ENCODE measurements around the gene LAIR1.
A peak's percentile ranks its signal among the peaks of the same experiment; 100 is the strongest.
"Not testable (repeated sequence)": the region's sequence is repeated elsewhere in the genome, so short reads cannot be mapped to it uniquely, and the experiment has no call there.

The LAIR1 gene

DNA sequence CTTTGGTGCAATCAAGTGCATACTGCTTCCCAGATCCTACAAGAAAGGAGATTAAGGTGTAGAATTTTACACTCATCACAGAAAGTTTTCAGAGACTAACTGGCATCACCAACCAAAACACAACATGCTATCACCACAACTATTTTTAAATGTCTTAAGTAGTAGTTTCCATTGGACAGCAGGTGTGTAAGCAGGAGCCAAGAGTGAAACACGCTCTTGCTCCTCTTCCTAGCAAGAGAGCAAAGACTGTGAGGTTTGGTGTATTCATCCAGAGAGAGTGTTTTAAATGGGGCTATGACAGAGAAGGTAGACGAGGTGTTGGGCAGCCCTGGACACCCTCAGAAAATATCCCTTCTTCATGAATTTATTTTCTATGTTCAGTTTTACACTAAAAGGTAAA, 13.3 kb downstream of the LAIR1 start:
- DNase-seq: no peak
- intact Hi-C loops (cut with DNase I): no loop called here

DNA sequence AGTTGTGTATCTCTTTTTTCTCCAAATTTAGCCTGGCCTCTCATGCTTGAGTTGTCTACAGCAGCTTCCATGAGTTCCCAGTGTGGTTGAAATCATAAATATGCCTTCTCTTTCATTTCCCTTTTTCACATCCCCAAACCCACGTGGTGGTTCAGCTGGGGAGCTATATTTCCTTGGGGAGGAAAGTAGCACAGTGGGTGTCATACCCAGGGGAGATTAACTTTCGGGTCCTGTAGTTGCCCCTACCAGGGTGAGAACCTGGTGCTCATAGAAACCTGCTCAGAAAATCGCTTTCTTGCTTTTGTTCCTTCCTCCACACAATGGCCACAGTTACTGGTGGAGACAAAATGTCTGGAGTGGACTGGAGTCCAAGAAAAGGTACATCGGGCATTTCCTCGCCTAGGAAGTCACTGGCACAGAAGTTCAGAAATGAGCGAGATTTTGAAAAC, 18.8 kb downstream of the LAIR1 start:
- intact Hi-C loops (cut with DNase I): no loop called here
- DNase-seq: no peak

DNA sequence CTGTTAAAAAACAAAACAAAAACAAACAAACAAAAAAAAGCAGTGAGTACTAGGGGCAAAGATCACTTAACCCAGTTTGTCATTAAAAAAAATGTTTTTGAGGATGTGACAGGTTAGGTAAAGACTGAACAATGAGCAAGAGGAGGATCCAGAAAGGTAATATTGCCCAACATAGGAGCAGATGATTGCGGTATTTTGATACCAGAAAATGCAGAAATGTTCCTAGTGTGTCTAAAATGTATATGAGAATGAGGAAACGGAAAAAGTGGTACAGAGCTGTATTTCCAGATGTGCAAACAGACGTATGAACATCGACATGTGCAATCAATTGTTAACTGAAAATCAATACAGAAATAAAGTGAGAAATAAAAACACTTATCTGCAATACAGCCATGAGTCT, 20.9 kb downstream of the LAIR1 start:
- intact Hi-C loops (cut with DNase I): no loop called here
- no peak for DNase-seq

DNA sequence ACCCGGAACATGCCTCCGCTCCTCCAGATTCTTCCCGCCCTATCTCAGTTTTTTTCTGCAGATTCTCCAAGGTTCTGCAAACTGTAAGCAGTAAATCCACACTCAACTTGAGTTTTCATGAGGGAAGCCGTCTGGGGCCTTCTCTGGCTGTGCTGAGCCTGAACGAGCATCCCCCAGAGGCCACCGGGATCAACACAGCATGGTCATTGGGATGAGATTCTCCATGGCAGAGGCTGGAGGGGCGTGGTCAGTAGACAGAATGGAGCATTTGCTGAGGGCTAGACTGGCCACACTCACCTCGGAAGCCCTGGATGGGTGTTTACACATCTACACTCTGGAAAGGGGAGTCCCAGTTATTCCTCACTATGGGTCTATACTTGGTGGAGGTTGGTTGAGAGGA, 23.4 kb downstream of the LAIR1 start:
- intact Hi-C loops (cut with DNase I): no loop called here
- DNase-seq: no peak

DNA sequence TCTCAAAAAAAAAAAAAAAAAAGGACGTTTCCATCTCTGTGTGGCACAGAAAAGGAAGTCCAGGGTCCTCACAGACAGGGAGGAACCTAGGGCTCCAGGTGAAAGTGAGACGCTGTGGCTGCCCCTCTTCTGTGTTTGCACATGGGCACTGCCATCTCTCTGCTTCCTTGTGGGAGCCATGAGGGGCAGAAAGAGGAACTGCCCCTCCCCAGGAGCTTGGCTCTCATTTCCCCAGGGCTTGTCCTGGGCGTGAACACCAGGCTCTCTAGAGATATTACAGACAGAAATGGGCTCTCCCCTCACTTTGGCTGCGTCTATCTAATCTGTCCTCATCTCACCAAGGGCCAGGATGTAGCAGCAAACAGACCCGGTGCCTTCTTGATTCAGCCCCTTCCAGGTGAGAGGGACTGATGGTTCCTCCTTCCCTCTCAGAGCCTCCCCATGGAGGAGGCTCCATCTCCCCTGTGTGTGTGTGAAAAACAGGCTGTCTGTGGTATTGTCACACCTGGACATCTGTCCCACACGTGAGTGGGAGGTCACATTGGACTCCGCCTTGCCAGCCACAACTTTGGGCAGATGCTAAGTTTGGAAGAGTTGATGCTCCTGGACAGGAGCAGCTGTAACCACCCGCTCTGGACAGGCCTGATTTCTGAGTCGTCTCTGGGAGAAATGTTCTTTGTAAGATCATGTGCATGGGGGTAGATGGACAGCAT, 24.9 kb downstream of the LAIR1 start:
- intact Hi-C loops (cut with DNase I): no loop called here
- DNase-seq: no peak

DNA sequence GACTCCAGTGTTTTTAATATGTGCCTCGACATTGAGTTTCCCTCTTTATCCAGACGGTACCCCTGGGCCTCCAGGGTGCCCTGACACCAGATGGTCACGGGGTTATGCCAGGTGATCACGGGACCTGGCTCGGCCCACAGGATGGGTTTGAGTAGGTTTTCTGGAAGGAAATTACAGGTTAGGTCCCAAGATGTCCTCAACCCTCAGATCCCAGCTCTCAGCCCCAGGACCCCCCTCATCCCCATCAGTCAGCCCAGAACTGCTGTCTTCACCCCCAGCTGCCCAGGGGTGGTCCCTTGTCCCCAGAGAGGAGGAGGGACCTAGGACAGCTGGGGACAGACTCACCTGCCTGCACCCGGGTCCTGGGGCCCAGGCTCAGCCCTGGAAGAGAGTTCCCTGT, 26.2 kb downstream of the LAIR1 start:
- peak in 2 of 10 donors; percentile 39 to 55 for DNase-seq
- intact Hi-C loops (cut with DNase I): no loop called here

DNA sequence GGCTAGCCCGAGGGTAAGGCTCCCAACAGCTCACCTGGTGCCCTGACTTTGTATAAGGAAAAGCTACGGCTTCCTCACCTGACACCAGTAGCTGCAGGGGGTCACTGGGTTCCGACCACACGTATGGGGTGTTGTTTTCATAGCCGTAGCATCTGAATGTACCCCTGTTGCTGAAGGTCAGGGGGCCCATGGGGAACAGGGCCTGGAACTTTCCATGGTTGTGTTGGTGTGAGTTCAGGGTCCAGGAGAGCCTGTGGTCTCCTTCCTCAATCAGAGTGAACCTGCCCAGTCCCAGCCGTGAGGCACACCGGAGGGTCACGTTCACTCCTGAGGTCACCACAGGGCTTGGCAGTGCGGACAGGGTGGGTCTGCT, 26.9 kb downstream of the LAIR1 start:
- intact Hi-C loops (cut with DNase I): no loop called here

DNA sequence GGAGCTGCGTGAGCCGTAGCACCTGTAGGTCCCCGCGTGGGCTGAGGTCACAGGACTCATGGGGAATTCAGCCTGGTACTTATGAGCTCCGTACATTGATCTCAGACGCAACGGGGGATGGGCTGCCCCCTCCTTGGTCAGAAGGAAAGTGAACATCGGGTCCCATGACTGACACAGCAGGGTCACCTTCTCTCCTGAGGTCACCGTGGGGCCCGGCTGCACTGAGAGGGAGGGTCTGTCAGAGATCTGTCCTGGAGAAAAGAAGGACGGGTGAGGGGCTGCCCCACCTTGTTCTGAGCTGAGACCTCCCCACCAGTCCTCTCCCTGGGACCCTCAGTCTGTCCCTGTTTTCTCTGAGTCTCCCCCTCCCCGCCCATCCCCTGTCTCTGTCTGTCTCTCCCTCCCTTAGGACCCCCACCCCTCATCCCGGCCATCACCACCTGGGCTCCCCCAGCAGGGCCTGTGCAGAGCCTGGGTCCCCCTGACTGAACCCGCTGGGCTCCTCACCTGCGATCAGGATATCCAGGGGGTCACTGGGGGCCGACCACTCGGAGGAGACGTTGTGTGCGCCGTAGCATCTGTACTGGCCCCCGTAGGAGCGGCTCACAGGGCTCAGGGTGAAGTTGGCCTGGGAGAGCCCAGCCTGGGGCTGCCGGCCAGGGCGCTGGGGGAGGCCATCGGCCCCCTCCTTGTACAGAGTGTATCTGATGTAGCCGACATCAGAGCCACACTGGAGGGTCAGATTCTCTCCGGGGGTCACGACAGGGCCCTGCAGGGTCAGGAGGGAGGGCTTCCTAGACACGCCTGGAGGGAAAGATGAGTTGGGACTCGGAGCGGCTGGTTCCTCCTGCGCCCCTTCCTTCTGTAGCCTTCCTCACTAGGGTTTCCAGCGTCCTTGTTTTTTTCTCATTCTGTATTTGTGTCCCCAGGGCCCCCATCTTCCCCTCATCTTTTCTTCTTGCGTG, 27.6 kb downstream of the LAIR1 start:
- intact Hi-C loops (cut with DNase I): no loop called here
- no peak for DNase-seq

More for the DNA sequence above, 26.9 kb downstream of the LAIR1 start:
- peak in 1 of 10 donors; percentile 41 for DNase-seq

DNA sequence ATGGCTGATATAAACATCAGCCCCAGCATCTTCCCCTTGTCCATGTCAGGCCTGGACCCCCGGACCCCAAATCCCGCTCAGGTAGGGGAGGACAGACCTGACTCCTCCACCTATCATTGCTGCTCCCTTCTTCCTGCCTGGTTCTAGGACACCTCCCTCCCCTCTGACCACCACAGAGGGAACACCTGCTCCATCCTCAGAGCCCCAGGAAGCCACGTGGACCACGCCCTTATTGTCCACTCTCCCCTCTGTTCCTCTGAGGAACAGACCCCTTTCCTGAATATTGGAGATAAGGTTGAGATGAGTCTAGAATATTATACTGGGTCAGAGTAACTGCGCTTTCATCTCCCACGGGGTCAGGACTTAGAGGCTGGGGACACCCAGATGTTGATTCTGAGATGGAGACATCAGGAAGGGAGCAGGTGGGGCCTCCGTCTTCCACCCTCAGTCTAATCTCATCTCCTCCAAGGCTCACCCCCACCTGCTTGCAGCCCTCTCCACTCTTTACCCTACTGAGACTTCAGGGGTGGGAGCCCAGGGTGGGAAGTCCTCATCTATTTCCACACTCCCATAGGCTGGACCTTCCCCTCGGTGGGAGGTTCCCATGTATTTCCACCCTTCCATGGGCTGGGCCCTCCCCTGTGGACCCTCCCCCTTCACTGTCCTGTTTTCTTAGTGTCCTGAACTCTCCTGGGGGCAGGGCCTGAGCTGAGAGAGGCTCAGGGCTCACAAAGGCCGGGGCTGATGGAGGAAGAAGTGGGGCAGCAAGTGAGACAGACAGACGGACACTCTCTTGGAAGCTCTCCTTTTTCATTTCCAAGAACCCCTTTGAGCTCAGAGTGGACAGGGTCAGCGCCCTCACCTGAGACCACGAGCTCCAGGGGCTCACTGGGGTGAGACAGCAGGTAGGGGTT, 28.5 kb downstream of the LAIR1 start:
- no peak for DNase-seq
- intact Hi-C loops (cut with DNase I): no loop called here

DNA sequence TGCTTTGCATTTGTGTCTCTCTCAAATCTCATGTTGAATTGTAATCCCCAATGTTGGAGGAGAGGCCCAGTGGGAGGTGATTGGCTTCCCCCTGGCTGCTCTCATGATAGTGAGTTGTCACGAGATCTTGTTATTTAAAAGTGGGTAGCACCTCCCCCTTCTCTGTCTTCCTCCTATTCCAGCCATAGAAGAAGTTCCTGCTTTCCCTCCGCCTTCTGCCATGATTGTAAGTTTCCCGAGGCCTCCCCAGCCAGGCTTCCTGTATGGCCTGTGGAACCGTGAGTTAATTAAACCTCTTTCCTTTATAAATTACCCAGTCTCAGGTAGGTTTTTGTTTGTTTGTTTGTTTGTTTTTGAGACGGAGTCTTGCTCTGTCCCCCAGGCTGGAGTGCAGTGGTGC, 29.6 kb downstream of the LAIR1 start:
- DNase-seq: no peak
- intact Hi-C loops (cut with DNase I): no loop called here

DNA sequence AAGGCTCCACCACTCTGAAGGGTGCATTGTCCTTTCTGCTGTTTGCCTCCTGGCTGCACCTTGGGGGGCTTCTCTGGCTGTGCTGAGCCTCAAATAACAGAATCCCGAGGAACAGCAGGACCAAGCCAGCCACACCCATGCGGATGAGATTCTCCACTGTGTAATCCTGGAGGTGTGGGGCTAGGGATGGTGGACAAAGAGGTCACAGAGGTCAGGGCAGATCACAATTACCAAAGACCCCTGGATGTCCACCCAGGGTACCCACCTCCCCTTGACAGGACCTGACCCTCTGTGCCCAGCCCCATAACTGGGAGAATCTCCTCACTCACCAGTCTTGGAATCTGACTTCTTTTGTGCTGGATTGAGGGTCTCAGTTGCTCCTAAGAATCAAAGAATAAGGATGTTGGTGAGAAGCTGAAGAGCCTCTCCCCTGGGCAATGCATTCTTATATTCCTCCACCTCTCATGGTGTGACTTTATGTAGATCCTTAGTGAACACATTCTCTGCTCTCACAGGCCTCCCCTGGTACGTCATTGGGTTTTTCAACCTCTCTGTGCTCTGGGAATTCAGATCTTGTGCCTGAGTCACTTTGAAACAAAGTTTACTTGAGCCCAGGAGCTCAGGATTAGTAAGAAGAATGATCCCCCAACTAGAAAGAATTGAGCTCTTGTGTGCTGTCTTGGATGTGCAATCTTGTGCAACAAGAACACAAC, 31.0 kb downstream of the LAIR1 start:
- intact Hi-C loops (cut with DNase I): no loop called here

DNA sequence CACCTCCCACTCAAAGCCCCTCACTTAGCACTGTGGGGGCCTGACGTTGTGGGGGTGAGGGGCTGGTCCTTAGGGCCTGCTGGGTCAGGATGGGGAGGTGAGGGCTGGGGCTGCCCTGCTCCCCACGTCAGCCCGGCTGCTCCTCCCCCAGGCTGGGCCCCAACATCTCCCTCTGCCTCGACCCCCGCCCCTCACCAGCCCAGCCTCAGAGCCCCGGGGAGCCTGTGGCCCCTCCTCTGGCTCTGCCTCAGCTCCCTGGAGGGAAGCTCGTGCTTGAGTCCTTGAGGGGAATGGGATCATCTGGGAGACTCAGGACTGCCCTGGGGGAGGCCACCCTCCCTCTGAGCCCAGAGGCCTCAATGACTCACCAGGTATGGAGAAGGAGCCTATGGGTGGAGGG, 32.6 kb downstream of the LAIR1 start:
- intact Hi-C loops (cut with DNase I): no loop called here
- no peak for DNase-seq

More for the DNA sequence above, 31.0 kb downstream of the LAIR1 start:
- DNase-seq: peak in 1 of 10 donors; percentile 22

DNA sequence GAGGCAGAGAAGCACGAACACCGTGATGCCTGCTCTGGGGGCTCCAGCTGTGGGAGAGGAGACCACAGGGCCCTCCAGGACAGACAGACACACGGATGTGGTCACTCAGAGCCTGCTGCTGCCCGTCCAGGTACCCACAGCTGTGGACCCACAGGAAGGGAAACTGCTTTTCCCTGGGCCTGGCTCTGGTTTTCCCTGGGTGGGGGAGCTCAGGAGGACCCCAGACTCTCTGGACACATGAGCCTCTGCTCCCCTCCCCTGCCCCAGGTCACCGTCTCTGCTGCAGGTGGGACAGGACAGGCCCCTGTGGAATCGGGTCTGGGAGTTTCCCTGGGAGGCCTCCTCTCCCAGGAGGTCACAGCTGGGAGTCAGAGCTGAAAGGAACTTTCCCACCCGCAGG, 33.1 kb downstream of the LAIR1 start:
- peak in 2 of 10 donors; percentile 27 to 73 for DNase-seq
- intact Hi-C loops (cut with DNase I): no loop called here

DNA sequence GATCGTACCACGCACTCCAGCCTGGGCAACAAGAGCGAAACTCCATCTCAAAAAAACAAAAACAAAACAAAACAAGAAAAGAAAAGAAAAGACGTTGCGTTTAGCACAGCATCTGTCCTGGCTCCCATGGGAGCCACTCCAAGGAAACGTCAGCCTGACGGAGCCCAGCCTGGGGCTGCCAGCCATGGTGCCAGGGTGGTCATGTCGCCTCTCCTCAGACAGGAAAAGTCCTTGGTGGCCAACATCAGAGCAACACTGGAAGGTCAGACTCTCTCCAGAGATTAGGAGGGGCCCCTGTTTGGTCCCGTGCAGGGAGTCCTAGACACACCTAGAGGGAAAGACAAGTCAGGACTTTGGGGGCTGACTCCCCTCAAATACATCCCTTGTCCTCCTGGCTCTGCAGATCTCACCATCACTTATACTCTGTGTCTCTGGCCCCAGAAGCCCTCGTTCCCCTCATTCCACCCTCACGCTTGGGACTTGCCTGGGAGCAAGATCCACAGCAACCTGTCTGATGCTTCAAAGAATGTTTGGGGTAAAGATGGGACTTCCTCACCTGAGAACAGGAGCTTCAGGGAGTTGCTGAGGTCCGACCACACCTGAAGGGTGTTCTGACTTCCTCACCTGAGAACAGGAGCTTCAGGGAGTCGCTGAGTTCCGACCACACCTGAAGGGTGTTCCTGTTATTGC, 35.1 kb downstream of the LAIR1 start:
- intact Hi-C loops (cut with DNase I): no loop called here
- no peak for DNase-seq

DNA sequence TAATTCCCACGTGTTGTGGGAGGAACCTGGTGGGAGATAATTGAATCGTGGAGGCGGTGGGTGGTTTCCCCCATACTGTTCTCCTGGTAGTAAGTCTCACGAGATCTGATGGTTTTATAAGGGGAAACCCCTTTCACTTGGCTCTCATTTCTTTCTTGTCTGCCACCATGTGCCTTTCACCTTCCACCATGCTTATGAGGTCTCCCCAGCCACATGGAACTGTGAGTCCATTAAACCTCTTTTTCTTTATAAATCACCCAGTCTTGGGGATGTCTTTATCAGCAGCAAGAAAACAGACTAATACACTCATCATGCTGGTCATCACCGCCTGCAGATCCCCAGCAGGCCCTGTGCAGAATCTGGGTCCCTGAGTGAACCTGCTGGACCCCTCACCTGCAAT, 36.0 kb downstream of the LAIR1 start:
- DNase-seq; intact Hi-C loops (cut with DNase I): not testable (repeated sequence)

DNA sequence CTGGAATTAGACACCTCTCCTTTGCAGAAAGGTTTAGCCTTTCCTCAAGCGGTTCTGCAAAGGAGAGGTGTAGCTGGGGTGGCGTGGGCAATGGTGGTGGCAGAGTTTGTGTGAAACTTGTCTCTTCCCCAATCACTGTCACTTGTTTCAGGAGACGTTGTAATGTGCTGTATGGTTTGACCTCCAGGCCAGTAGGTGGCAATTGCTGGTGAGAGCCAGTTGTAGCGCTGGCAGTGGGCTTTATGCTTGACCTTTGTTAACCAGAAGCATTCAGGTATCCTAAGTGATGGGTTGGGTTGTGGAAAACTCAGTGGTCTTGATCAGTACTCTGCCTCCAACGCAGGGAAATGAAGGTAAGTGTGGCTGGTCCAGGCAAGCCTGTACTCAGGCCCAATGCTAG, 39.1 kb downstream of the LAIR1 start:
- intact Hi-C loops (cut with DNase I): loop anchor here (2.0 kb wide), 1 partner anchor 65 kb away; no protein-coding TSS in a partner anchor
- no peak for DNase-seq

DNA sequence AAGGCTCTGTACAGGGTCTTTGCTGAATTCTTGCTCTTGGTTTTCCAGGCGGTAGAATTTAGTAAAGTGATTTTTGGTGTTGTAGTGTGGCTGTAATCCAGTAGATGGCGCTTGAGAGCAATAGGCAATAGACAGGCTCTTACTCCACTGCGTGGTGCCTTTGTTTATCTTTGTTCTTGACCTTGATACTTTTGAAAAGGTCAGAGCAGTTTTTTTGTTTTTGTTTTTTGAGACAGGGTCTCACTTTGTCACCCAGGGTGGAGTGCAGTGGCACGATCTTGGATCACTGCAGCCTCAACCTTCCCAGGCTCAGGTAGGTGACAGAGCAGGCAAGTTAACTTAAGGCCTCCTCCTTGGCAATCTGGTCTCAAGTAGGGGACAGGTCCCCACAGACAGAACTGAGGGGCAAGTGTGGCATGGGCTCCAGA, 39.5 kb downstream of the LAIR1 start:
- intact Hi-C loops (cut with DNase I): loop anchor here (2.0 kb wide), 1 partner anchor 66 kb away; no protein-coding TSS in a partner anchor
- peak in 2 of 10 donors; percentile 12 to 29 for DNase-seq

DNA sequence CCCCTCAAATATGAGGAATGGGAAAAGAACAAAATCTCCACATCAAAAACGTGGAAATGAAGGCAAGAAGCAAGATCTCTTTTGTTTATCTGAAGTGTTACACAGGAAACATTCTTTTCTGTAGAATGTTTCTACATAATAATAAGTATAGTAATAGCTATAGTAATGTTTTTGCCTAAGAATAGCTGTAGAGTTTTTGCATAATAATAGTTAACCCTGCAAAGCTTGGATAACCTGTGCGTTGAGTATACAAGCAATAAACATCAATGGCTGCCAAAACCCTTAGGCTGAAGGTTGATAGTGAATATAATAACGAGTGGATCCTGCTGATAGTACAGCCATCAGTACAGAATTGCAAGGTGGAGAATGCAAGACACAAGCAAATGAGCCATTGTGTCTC, 40.7 kb downstream of the LAIR1 start:
- DNase-seq: no peak
- intact Hi-C loops (cut with DNase I): loop anchor here (2.0 kb wide), 1 partner anchor 67 kb away; no protein-coding TSS in a partner anchor

DNA sequence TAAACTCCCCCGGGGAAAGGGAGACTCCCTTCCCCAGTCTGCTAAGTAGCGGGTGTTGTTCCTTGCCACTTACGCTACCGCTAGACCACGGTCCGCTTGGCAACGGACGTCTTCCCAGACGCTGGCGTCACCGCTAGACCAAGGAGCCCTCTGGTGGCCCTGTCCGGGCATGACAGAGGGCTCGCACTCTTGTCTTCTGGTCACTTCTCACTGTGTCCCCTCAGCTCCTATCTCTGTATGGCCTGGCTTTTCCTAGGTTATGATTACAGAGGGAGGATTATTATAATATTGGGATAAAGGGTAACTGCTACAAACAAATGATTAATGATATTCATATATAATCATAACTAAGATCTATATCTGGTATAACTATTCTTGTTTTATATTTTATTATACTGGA, 41.8 kb downstream of the LAIR1 start:
- DNase-seq: peak in 2 of 10 donors; percentile 11 to 91

More for the DNA sequence above, 41.8 kb downstream of the LAIR1 start:
- intact Hi-C loops (cut with DNase I): not testable (repeated sequence)

Measured in posterior cingulate gyrus (tissue), 11 donors.